ENCODE measurements around the gene DMBT1. TPM values are rescaled to one million over a fixed set of nuclear protein-coding genes. Genes with fewer than 3 reads are reported as not detected.

DMBT1 gene
- total RNA-seq, 1 experiment from 2014 or later: 0.62 TPM

- Histone ChIP-seq H3K9me3 (ENCODE audit: low read length) (no peaks in the 10 kb centered on the region), H3F3A (ENCODE audit: low read length, unreplicated experiment) (no peaks in the 10 kb centered on the region), H3K27ac (ENCODE audit: low read length) (no peak overlapping the region), H3K79me2 (ENCODE audit: low read length) (no peaks in the 10 kb centered on the region), H3K4me3 (ENCODE audit: low read length) (no peak overlapping the region), H3K36me3 (ENCODE audit: low read depth, low read length) (no peaks in the 10 kb centered on the region), H3K4me1 (ENCODE audit: insufficient read depth, low read length) (no peaks in the 10 kb centered on the region), H3K9me2 (replicated peaks; ENCODE audit: low read length) (no peaks in the 10 kb centered on the region), H2AFZ (ENCODE audit: low read length) (no peak overlapping the region), H4K20me1 (ENCODE audit: low read length) (no peaks in the 10 kb centered on the region), H3K9ac (ENCODE audit: low read length) (no peak overlapping the region), H3K4me2 (ENCODE audit: low read length) (no peak overlapping the region), H3K27me3 (ENCODE audit: low read length) (no peaks in the 10 kb centered on the region)
- POLR2A ChIA-PET (ENCODE audit: unreplicated experiment): no interaction called here
- no peak for ATAC-seq
- TF ChIP-seq EZH2phosphoT487 (IDR thresholded peaks at IDR 0.05; ENCODE audit: borderline replicate concordance, low read length) (no peak), EZH2 (IDR thresholded peaks at IDR 0.05; ENCODE audit: low read length, unreplicated experiment) (no peak)
- TF ChIP-seq, protein P1, sequence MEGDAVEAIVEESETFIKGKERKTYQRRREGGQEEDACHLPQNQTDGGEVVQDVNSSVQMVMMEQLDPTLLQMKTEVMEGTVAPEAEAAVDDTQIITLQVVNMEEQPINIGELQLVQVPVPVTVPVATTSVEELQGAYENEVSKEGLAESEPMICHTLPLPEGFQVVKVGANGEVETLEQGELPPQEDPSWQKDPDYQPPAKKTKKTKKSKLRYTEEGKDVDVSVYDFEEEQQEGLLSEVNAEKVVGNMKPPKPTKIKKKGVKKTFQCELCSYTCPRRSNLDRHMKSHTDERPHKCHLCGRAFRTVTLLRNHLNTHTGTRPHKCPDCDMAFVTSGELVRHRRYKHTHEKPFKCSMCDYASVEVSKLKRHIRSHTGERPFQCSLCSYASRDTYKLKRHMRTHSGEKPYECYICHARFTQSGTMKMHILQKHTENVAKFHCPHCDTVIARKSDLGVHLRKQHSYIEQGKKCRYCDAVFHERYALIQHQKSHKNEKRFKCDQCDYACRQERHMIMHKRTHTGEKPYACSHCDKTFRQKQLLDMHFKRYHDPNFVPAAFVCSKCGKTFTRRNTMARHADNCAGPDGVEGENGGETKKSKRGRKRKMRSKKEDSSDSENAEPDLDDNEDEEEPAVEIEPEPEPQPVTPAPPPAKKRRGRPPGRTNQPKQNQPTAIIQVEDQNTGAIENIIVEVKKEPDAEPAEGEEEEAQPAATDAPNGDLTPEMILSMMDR (conservative IDR thresholded peaks at IDR 0.05; ENCODE audit: low read depth, low read length): no peak
- DNase-seq: no peak
- BruUV-seq (replicated peaks): no TSS peak
- intact Hi-C loops (cut with micrococcal nuclease): no loop called here
- CTCF ChIA-PET: no interaction called here
Measured at GRCh38 chr10:122591736-122592135, 31.2 kb downstream of the DMBT1 start.

GRCh38 chr10:122592161-122592560 lies 31.6 kb downstream of the DMBT1 start:
- ATAC-seq (no peak), DNase-seq (no peak)
- Histone ChIP-seq H3K4me1 (ENCODE audit: insufficient read depth, low read length) (no peaks in the 10 kb centered on the region), H3K9me2 (replicated peaks; ENCODE audit: low read length) (no peaks in the 10 kb centered on the region), H3K27ac (ENCODE audit: low read length) (no peak overlapping the region), H3K4me3 (ENCODE audit: low read length) (no peak overlapping the region), H3K9ac (ENCODE audit: low read length) (no peak overlapping the region), H3F3A (ENCODE audit: low read length, unreplicated experiment) (no peaks in the 10 kb centered on the region), H3K9me3 (ENCODE audit: low read length) (no peaks in the 10 kb centered on the region), H3K79me2 (ENCODE audit: low read length) (no peaks in the 10 kb centered on the region), H3K4me2 (ENCODE audit: low read length) (no peak overlapping the region), H3K36me3 (ENCODE audit: low read depth, low read length) (no peaks in the 10 kb centered on the region), H2AFZ (ENCODE audit: low read length) (no peak overlapping the region), H3K27me3 (ENCODE audit: low read length) (no peaks in the 10 kb centered on the region), H4K20me1 (ENCODE audit: low read length) (no peaks in the 10 kb centered on the region)
- no peak for TF ChIP-seq EZH2phosphoT487 (IDR thresholded peaks at IDR 0.05; ENCODE audit: borderline replicate concordance, low read length)
- TF ChIP-seq, protein P1 (conservative IDR thresholded peaks at IDR 0.05; ENCODE audit: low read depth, low read length): no peak
- no peak for TF ChIP-seq EZH2 (IDR thresholded peaks at IDR 0.05; ENCODE audit: low read length, unreplicated experiment)
- intact Hi-C loops (cut with micrococcal nuclease): no loop called here
- ChIA-PET CTCF (no interaction called here), POLR2A (ENCODE audit: unreplicated experiment) (no interaction called here)
- BruUV-seq (replicated peaks): no TSS peak

DNA sequence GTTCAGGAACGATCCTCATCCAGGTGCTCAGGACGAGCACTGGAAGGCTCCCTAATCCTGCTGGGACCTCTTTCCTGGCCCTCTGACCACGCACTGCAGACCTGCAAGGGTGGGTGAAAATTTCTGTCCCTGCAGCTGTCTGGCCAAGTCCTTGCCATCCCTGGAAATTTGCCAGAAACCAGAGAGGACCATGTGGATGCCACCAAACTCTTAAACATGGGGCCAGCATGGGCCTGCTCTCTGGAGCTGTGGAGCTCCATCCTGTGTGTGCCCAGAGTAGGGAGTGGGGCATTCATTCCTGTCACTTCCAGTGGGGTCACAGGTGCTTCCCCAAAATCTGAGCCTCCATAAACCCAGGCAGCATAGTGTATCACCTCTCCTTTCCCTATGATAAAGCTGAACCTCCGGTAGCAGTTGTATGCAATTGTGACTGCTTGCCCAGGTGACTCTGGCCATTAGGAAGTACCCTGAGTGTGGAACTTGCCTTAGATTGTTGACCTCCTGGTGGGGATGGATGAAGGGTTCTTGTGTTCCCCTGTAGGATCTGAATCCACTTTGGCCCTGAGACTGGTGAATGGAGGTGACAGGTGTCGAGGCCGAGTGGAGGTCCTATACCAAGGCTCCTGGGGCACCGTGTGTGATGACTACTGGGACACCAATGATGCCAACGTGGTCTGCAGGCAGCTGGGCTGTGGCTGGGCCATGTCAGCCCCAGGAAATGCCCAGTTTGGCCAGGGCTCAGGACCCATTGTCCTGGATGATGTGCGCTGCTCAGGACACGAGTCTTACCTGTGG lies 57.1 kb downstream of the DMBT1 start:
- CTCF ChIA-PET: no interaction called here
- no peak overlapping the region for H2AFZ ChIP-seq (ENCODE audit: low read length)
- H3K36me3 ChIP-seq (ENCODE audit: low read depth, low read length): no peaks in the 10 kb centered on the region
- TF ChIP-seq, protein P1 (conservative IDR thresholded peaks at IDR 0.05; ENCODE audit: low read depth, low read length): no peak
- no peak for TF ChIP-seq EZH2phosphoT487 (IDR thresholded peaks at IDR 0.05; ENCODE audit: borderline replicate concordance, low read length)
- no peak for TF ChIP-seq EZH2 (IDR thresholded peaks at IDR 0.05; ENCODE audit: low read length, unreplicated experiment)
- no peak overlapping the region for H3K4me3 ChIP-seq (ENCODE audit: low read length)
- no peaks in the 10 kb centered on the region for H3K4me1 ChIP-seq (ENCODE audit: insufficient read depth, low read length)
- POLR2A ChIA-PET (ENCODE audit: unreplicated experiment): no interaction called here
- H3K9me3 ChIP-seq (ENCODE audit: low read length): no peaks in the 10 kb centered on the region
- no peak overlapping the region for H3K27ac ChIP-seq (ENCODE audit: low read length)
- ATAC-seq: no peak
- no peaks in the 10 kb centered on the region for H3K27me3 ChIP-seq (ENCODE audit: low read length)
- H3K9me2 ChIP-seq (replicated peaks; ENCODE audit: low read length): no peaks in the 10 kb centered on the region
- no peak overlapping the region for H3K9ac ChIP-seq (ENCODE audit: low read length)
- no peak for DNase-seq
- intact Hi-C loops (cut with micrococcal nuclease): no loop called here
- no peak overlapping the region for H3K4me2 ChIP-seq (ENCODE audit: low read length)
- no peaks in the 10 kb centered on the region for H4K20me1 ChIP-seq (ENCODE audit: low read length)
- H3F3A ChIP-seq (ENCODE audit: low read length, unreplicated experiment): no peaks in the 10 kb centered on the region
- no TSS peak for BruUV-seq (replicated peaks)
- no peaks in the 10 kb centered on the region for H3K79me2 ChIP-seq (ENCODE audit: low read length)

Data from PC-3 (cell line).